SK-N-SH treated with all-trans-retinoic acid at 6 μM for 48 hours (cell line): Measurements from ENCODE around the gene CFAP61.

Experiments
- ATAC-seq: fragments of 200-7000 bp; cut with Tn5 transposase; 3 replicates; pipeline ENCODE4 v1.9.1; 2020; ENCODE audit warnings: mild to moderate bottlenecking, moderate library complexity
- ARNTL ChIP-seq: fragments of 450-650 bp; formaldehyde crosslinking; IDR thresholded peaks from 2 replicates; pipeline ENCODE4 v1.5.0; 2020; ENCODE audit warnings: low read depth, mild to moderate bottlenecking, moderate library complexity, borderline replicate concordance
- BACH2 ChIP-seq: fragments of 250-450 bp; sonication (Bioruptor Pico); IDR thresholded peaks from 2 replicates; pipeline ENCODE4 v1.9.0; 2021; ENCODE audit warnings: mild to moderate bottlenecking, borderline replicate concordance
- CREB5 ChIP-seq: fragments of 250-450 bp; sonication (Bioruptor Pico); IDR thresholded peaks from 2 replicates; pipeline ENCODE4 v1.5.1; 2020; ENCODE audit warnings: low read depth, mild to moderate bottlenecking, moderate library complexity
- CSDC2 ChIP-seq: fragments of 250-450 bp; sonication (Bioruptor Pico); IDR thresholded peaks from 2 replicates; pipeline ENCODE4 v1.5.0; 2020; ENCODE audit warnings: mild to moderate bottlenecking, moderate library complexity
- CSRNP3 ChIP-seq: fragments of 250-450 bp; sonication (Bioruptor Pico); IDR thresholded peaks from 2 replicates; pipeline ENCODE4 v1.5.1; 2021; ENCODE audit warnings: mild to moderate bottlenecking, moderate library complexity
- ESRRG ChIP-seq: fragments of 250-450 bp; sonication (Bioruptor Pico); IDR thresholded peaks from 2 replicates; pipeline ENCODE4 v1.6.1; 2021; ENCODE audit warnings: mild to moderate bottlenecking
- OSR1 ChIP-seq: fragments of 250-450 bp; sonication (Bioruptor Pico); IDR thresholded peaks from 2 replicates; pipeline ENCODE4 v1.8.0; 2022; ENCODE audit warnings: moderate library complexity, mild to moderate bottlenecking, inconsistent platforms
- POU6F1 ChIP-seq: fragments of 250-450 bp; sonication (Bioruptor Pico); IDR thresholded peaks from 2 replicates; pipeline ENCODE4 v1.8.0; 2021; ENCODE audit warnings: low read depth, mild to moderate bottlenecking, moderate library complexity, borderline replicate concordance
- PPARA ChIP-seq: fragments of 250-450 bp; sonication (Bioruptor Pico); IDR thresholded peaks from 2 replicates; pipeline ENCODE4 v1.5.0; 2020; ENCODE audit warnings: mild to moderate bottlenecking, borderline replicate concordance
- RARB ChIP-seq: fragments of 250-450 bp; sonication (Bioruptor Pico); IDR thresholded peaks from 2 replicates; pipeline ENCODE4 v1.8.0; 2021; ENCODE audit warnings: mild to moderate bottlenecking, moderate library complexity
- SNAI2 ChIP-seq: fragments of 250-450 bp; sonication (Bioruptor Pico); IDR thresholded peaks from 2 replicates; pipeline ENCODE4 v1.5.0; 2020; ENCODE audit warnings: mild to moderate bottlenecking, moderate library complexity
- TCF4 ChIP-seq: fragments of 250-450 bp; sonication (Bioruptor Pico); IDR thresholded peaks from 2 replicates; pipeline ENCODE4 v1.8.0; 2021; ENCODE audit warnings: mild to moderate bottlenecking, moderate library complexity, borderline replicate concordance
- TOX ChIP-seq: fragments of 250-450 bp; sonication (Bioruptor Pico); IDR thresholded peaks from 2 replicates; pipeline ENCODE4 v1.8.0; 2021; ENCODE audit warnings: mild to moderate bottlenecking, moderate library complexity, borderline replicate concordance
- TSHZ2 ChIP-seq: fragments of 250-450 bp; sonication (Bioruptor Pico); IDR thresholded peaks from 2 replicates; pipeline ENCODE4 v1.5.0; 2020; ENCODE audit warnings: mild to moderate bottlenecking, moderate library complexity
- ZC3H10 ChIP-seq: fragments of 250-450 bp; sonication (Bioruptor Pico); IDR thresholded peaks from 2 replicates; pipeline ENCODE4 v1.5.1; 2021; ENCODE audit warnings: mild to moderate bottlenecking, moderate library complexity
- ZFP3 ChIP-seq: fragments of 250-450 bp; sonication (Bioruptor Pico); IDR thresholded peaks from 2 replicates; pipeline ENCODE4 v1.5.0; 2020; ENCODE audit warnings: mild to moderate bottlenecking, moderate library complexity
- ZFP30 ChIP-seq: fragments of 450-650 bp; formaldehyde crosslinking; IDR thresholded peaks from 2 replicates; pipeline ENCODE4 v1.5.0; 2022; ENCODE audit warnings: mild to moderate bottlenecking, moderate library complexity
- ZNF565 ChIP-seq: fragments of 450-650 bp; formaldehyde crosslinking; conservative IDR thresholded peaks from 2 replicates; pipeline ENCODE4 v1.5.0; 2020; ENCODE audit warnings: low read depth, mild to moderate bottlenecking, moderate library complexity
- ZNF70 ChIP-seq: fragments of 450-650 bp; formaldehyde crosslinking; IDR thresholded peaks from 2 replicates; pipeline ENCODE4 v1.5.0; 2020; ENCODE audit warnings: mild to moderate bottlenecking, moderate library complexity
- ZNF8 ChIP-seq: fragments of 450-650 bp; formaldehyde crosslinking; IDR thresholded peaks from 2 replicates; pipeline ENCODE4 v1.5.0; 2020; ENCODE audit warnings: mild to moderate bottlenecking, moderate library complexity

The CFAP61 gene

GRCh38 chr20:20219016-20219415 lies 166.7 kb downstream of the CFAP61 start:
- TF ChIP-seq TOX (CRISPR knock-in tag) (no peak), CSRNP3 (CRISPR knock-in tag) (no peak), RARB (CRISPR knock-in tag) (no peak), ZFP30 (no peak), SNAI2 (CRISPR knock-in tag) (no peak), TSHZ2 (CRISPR knock-in tag) (no peak)

GRCh38 chr20:20220134-20220533 lies 167.8 kb downstream of the CFAP61 start:
- no peak for ATAC-seq
- TF ChIP-seq ZNF565 (CRISPR knock-in tag): no peak
- no peak for TF ChIP-seq ZC3H10 (CRISPR knock-in tag)
- TF ChIP-seq ARNTL (CRISPR knock-in tag): no peak
- no peak for TF ChIP-seq OSR1 (CRISPR knock-in tag)
- TF ChIP-seq CSDC2: no peak
- no peak for TF ChIP-seq ZFP30
- TF ChIP-seq BACH2: no peak
- TF ChIP-seq ZNF8 (CRISPR knock-in tag): no peak
- TF ChIP-seq POU6F1 (CRISPR knock-in tag): no peak
- TF ChIP-seq ZNF70: no peak
- TF ChIP-seq TOX (CRISPR knock-in tag): no peak
- no peak for TF ChIP-seq ESRRG (CRISPR knock-in tag)
- TF ChIP-seq ZFP3: no peak
- TF ChIP-seq TSHZ2 (CRISPR knock-in tag): no peak
- no peak for TF ChIP-seq CREB5 (CRISPR knock-in tag)
- no peak for TF ChIP-seq PPARA
- TF ChIP-seq TCF4 (CRISPR knock-in tag): no peak
- no peak for TF ChIP-seq CSRNP3 (CRISPR knock-in tag)

More at GRCh38 chr20:20219016-20219415, 166.7 kb downstream of the CFAP61 start:
- no peak for ATAC-seq
